AG09309 (cell line): ENCODE results near the gene C1orf105.

Source experiments
- DNase-seq: peaks from one replicate; pipeline ENCODE4 v3.0.0-alpha.2; 2010; ENCODE audit warnings: low read depth
- H3K4me3 ChIP-seq: 2 replicates; pipeline ENCODE4 v1.5.1; 2011; ENCODE audit warnings: mild to moderate bottlenecking, low read depth, low read length, moderate library complexity; ENCODE audit not compliant: control insufficient read depth
- TF ChIP-seq, protein P1 (sequence below): IDR thresholded peaks from 2 replicates; pipeline ENCODE4 v1.5.1; 2011; ENCODE audit warnings: mild to moderate bottlenecking, low read depth, low read length, inconsistent platforms; ENCODE audit not compliant: insufficient read depth, control insufficient read depth; ENCODE audit errors: missing control alignments

C1orf105 gene

DNA sequence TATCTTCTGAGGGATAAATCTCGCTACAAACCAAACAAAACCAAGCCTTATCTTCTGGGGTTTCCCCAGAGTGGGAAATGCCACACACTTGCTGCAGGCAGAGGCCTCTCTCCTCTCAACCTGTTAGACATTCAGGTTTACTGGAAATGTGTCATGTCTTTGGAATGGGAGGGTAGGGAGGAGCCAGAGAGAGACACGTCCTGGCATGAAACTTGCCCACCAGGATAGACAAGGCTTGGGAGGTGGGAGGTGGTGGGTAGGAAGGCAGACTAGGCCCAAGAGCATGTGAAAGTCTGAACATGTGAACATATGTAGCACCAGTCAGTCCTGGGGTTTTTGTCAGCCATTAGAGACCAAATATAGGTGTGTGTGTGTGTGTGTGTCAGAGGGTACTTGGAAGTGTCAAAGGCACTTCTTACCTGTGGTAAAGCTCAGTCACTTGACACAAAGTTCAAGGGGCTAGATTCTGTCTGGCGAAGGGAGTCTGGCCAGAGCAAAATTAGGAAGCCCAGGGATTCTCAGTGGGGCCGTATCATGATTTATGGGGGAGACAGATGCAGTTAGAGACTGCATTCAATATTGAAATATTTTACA lies 55.8 kb downstream of the C1orf105 start:
- DNase-seq = no peak
- TF ChIP-seq, protein P1, sequence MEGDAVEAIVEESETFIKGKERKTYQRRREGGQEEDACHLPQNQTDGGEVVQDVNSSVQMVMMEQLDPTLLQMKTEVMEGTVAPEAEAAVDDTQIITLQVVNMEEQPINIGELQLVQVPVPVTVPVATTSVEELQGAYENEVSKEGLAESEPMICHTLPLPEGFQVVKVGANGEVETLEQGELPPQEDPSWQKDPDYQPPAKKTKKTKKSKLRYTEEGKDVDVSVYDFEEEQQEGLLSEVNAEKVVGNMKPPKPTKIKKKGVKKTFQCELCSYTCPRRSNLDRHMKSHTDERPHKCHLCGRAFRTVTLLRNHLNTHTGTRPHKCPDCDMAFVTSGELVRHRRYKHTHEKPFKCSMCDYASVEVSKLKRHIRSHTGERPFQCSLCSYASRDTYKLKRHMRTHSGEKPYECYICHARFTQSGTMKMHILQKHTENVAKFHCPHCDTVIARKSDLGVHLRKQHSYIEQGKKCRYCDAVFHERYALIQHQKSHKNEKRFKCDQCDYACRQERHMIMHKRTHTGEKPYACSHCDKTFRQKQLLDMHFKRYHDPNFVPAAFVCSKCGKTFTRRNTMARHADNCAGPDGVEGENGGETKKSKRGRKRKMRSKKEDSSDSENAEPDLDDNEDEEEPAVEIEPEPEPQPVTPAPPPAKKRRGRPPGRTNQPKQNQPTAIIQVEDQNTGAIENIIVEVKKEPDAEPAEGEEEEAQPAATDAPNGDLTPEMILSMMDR = no peak

DNA sequence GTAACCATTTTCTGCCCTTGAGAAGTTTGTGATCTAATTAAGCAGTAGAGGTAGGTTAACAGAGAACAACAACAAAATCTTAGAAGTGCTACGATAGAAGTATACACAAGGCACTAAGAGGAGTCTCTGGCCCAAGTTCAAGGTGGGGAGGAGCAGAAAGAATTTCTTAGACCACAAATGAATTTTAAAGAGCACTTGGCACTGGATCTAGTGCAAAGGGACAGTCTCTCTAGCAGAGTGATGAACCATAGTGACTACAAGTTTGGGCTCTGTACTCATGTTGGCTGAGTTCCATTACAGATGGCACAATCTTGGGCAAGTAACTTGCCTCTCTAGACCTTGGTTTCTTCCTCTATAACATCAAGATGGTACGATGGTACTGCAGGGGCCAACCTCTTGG lies 56.7 kb downstream of the C1orf105 start:
- no peak for DNase-seq

More for the DNA sequence above, 55.8 kb downstream of the C1orf105 start:
- H3K4me3 ChIP-seq = no peak overlapping the region

DNA sequence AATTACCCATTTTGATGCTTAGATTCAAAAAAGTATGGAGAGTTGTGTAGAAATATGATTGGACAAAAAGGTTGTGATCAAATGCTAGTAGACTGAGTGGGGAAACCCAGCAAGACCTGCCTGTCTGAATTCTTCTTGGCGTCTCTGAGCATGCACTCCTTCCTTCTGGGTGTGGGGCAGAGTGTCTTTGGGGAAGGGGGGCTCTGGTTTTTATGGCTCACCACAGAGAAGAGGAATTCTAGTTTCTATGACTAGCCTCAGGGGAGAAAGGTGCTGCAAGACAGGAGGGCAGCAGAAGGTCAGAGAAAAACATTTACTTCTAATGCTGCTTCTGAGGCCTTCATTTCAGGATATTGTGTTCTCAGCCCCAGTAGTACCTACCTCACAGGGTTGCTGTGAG lies 57.3 kb downstream of the C1orf105 start:
- TF ChIP-seq, protein P1 = no peak
- DNase-seq = no peak
- H3K4me3 ChIP-seq = no peak overlapping the region

More for the DNA sequence above, 56.7 kb downstream of the C1orf105 start:
- H3K4me3 ChIP-seq = no peak overlapping the region
- TF ChIP-seq, protein P1 = no peak

DNA sequence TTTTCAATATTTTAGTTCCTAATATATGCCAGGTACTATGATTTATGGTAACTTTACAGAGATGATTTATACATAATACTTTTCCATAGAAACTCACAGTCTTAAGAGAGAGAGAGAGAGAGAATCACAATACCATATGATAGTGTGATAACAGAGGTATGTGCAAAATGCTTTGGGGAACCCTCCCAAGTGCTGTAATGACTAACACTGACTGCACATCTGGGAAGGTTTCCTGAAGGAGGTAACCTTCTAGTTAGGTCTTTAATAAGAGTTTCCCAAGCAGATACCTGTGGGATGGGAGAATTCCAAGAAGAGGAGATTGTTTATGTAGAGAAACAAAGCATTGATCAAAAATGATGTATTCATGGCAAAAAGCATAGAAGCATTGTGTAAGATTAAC lies 58.0 kb downstream of the C1orf105 start:
- TF ChIP-seq, protein P1 = no peak
- DNase-seq = no peak
- H3K4me3 ChIP-seq = no peak overlapping the region

DNA sequence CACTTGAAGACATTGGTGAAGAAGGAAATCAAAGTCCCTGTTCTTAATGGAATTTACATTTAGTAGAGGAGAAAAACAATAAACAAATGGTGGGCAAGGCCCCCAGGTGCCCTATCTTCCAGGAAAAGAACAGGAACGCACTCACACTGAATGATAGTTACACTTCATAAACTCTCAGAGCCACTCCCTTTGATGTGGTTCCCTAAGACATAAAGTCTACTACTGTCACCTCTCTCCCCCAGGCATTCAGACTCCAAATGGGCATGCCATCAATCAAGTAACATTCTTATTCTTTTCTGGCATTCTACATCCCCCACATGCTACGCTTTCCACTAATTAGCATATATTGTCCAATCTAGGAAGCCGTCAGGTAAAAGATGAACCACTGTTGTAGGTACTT lies 59.9 kb downstream of the C1orf105 start:
- TF ChIP-seq, protein P1 = no peak

DNA sequence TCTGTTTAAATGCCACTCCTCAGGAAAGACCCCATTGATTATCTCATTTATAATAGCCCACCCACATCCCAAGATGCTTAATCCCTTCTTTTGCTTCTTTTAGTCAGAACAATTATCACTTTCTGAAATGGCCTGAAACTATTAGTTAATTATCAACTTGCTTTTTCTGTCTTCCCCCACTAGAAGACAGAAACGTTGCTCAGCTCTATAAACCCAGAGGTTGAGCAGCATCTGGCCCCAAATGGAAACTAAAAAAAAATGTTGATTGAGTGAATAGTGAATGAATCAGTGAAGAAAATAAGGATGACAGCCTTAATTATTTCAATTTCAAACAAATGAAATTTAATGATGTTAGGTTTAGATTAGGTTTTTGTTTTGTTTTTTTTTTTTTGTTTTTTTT lies 61.6 kb downstream of the C1orf105 start:
- TF ChIP-seq, protein P1 = no peak
- H3K4me3 ChIP-seq = no peak overlapping the region
- DNase-seq = no peak

More for the DNA sequence above, 59.9 kb downstream of the C1orf105 start:
- H3K4me3 ChIP-seq = no peak overlapping the region
- no peak for DNase-seq
